GOT3 (cell line): ENCODE results near the gene STMN1.

Source experiments
- DNase-seq: peaks from one replicate; lab custom pipeline; 2025; ENCODE audit warnings: mixed read lengths; lab: John Stamatoyannopoulos, UW

The STMN1 gene

DNA sequence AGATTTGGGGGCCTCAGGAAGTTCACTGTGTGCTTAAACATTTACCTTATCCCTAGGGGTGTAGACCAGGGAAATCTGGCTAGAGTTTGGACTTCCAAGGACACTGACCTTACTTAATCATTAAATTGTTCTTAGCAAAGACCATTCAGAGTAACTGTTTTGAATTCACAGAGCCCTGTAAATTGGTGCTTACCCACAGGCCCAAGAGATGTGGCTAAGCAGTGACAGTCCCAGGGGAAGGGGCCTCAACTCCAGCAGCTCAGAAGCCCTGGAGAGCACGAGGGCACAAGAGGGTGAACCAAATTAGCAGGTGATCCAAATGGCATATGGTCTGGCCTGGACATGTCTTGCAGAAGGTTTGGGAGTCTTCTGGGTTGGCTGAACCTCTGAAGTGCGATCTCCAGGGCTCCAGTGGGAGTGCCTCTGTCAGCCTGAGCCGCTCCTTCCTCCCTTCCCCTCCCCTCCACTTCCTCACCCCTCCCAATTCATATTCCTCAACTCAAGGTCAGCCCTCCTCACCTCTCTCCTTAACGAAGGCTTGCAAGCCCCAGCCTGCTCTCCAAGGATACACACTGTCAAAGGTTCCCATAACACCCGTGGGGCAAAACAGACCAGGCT, 35.0 kb downstream of the STMN1 start:
- no peak for DNase-seq

DNA sequence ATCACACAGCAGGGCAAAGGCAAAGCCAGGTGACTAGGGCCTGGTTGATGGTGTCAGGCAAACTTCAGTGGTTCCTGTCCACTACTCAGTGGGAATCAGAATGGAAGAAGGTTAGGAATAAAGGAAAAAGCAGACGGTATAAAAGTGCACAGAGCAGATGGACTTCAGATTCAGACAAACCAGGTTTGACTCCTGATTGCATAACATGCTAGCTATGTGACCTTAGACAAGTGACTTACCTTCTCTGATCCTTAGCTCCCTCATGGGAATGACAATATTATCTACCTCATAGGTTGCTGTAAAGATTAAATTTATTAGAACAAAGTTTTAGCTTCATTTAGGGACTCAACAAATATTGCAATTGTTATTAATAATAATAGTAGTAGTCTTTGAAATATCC, 35.6 kb downstream of the STMN1 start:
- DNase-seq = no peak

DNA sequence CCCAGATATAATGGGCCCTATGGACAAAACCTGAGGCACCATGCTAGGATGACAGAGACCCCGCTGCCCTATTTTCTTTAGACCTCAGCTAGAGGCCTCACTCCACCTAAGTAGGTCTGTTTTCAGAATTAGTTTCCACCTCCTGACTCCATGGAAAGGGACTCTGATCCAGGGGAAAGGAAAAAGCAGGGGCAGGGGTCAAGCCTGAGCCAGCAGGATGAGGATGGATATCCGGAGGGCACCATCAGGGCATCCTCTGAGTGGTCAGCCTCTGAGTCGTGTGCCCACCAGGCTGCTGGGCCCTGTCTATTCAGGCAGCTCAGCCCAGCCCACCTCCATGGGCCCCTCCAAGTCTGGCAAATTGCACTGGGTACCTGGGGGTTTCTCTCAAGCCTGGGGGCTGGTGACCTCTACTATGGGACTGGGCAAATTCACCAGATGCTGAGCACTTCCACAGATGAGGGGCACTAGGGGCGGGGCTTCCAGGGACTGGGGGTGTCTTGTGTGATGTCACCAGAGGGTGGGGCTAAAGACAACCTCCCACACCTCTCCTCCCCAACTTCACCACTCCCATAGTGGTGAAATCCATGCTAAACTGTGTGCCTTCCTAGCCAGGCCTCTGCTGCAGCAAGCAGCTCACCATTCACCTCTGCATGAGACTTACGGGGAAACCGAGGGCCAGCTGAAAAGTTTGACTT, 36.2 kb downstream of the STMN1 start:
- DNase-seq = no peak

DNA sequence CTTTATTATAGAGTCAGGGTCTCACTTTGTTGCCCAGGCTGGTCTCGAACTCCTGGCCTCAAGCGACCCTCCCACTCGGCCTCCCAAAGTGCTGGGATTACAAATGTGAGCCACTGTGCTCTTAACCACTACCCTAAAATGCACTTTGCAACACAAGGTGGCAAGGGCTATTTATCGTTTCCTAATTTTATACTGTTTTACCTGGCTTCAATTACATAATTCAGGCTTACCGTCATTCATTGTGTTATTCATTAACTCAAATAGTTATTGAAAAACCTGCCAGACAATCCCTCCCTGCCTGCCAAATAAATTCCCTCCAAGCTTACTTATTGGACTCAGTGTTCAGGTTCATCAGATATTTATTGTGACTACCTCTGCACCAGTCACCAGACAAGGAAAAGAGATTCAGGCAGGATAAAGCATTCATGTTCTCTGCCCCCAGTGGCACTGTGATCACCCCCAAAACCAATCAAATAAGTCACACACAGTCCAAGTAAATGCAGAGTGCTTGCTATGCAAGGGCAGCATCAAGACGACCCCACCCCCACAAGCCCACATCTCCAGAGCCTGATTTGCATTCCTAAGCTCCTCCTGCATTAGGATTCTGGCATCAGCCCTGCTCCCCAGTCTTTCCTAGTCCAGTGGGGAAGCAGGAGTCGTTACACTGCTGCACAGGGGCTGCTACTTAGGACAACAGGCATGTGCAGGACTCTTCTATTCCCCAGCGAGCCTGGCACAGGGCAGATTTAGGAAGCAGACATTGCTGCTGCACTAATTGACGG, 38.8 kb downstream of the STMN1 start:
- no peak for DNase-seq

DNA sequence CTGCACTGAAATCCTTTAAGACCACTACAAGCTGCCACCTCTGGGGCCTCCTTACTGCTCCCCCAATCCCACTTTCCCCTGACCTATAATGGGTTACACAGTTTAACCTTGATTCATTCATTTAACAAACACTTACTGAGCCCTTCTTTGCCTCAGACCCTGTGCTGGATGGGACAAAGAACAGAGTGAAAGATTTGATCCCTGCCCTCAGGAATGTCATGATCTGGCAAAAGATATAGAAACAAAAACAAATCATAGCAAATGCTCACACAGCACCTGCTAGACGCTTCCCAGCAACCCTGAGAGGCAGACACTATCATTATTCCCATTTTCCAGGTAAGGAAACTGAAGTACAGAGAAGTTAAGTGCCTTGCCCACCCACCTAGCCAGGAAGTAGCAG, 39.9 kb downstream of the STMN1 start:
- no peak for DNase-seq

DNA sequence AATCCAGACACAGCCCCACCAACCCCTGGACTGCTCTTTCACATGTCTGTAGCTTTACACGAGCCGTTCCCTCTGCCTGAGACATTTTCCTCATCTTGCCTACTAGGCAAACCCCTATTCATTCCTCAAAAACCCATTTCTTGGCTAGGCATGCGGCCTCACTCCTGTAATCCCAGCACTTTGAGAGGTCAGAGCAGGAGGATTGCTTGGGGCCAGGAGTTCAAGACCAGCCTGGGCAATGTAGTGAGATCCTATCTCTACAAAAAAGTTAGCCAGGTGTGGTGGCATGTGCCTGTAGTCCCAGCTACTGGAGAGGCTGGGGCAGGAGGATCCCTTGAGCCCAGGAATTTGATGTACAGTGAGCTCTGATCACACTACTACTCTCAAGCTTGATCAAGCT, 41.8 kb downstream of the STMN1 start:
- no peak for DNase-seq

DNA sequence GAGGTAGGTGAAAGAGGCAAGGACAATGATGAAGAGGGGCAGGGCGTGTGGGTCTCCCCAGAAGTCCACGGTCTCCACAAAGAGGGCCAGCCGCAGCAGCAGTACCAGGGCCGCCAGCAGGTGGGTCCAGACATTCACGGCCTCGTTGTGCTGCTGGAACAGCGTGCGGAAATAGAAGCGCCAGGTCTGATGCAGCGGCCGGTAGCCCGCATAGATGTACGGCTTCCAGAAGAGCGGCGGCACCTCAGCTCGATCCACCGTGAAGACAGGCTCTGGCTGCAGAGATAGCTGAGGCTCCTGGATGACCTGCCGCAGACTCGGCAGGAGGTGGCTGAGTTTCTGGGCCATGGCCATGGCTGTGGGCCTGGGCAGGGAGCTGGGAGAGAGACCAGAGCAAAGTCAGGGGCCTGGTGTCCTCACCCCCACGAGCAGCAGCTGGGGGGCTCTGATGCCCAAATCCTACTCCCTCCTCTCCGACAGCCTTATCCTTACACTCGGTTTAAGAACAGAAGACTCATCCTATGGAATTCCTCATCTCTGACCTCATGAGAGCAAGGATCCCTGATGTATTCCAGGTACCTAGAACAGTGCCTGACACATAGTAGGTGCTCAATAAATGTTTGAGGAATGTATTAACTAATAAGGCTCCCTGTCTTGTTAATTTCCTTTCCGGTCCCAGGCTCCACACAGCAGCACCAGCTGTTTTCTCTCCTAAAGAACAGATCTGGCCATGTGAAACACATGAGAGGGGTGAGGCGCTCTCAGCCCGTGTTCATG, 42.5 kb downstream of the STMN1 start:
- no peak for DNase-seq

DNA sequence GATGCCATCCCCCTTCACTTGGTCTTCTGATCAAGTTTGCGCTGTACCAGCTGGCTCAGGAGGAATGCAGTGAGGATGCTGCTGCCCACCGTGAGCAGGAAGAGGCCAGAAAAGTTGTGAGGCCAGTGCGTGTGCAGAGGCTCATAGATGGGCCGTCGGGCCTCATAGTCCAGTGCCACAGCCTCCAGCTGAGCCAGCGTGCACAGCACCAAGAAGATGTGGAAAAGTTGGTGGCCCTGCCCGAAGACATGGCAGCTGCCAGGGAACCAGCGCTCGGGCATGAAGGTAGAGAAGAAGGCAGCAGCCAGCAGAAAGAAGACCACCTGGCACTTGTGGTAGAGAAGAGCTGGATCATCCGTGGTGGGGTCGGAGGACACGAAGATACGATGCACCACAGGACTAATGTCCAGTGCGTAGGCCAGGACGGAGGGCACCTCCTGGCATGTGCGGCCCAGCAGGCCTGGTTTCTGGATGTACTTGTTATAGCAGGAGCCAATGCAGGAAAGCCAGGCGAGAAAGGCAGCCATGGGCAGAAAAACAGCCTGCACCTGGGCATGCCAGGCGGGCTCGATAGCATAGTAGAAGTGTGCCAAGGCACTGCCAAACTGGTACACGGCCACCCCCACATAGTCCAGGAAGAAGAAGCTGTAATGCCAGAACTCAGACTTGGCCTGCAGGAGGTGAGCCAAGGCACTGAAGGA, 43.3 kb downstream of the STMN1 start:
- no peak for DNase-seq

DNA sequence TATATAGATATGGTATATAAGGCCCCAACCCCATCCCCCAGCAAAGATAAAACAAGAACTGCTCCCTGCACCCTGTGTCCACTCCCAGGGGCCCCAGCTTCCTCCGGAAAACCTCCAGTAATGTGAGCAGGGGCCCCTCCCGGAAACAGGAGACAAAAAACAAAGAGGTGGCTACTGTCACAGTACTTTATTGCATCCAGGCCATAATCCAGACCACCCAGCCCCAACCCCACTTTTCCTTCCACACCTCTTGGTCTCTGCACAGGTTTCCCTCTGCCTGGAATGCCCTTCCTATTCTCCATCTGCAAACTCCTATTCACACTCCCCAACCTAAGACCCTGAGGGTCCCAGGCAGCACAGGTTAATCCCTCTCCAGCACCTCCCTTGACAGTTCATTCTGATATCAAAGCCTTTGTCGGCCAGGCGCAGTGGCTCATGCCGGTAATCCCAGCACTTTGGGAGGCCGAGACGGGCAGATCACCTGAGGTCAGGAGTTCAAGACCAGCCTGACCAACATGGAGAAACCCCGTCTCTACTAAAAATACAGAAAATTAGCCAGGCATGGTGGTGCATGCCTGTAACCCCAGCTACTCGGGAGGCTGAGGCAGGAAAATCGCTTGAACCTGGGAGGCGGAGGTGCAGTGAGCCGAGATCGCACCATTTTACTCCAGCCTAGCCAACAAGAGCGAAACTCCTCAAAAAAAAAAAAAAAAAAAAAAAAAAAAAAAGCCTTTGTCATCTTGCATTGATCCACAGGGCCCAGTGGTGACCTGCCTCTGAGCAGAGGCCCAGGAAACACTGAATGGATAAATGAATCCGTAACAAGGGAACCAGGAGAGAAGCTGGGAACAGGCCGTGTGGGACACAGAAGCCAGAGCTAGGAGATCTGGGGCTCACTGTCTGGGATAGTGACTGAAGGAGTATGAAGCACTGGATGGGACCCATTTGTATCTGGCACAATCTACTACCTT, 44.6 kb downstream of the STMN1 start:
- DNase-seq = no peak

DNA sequence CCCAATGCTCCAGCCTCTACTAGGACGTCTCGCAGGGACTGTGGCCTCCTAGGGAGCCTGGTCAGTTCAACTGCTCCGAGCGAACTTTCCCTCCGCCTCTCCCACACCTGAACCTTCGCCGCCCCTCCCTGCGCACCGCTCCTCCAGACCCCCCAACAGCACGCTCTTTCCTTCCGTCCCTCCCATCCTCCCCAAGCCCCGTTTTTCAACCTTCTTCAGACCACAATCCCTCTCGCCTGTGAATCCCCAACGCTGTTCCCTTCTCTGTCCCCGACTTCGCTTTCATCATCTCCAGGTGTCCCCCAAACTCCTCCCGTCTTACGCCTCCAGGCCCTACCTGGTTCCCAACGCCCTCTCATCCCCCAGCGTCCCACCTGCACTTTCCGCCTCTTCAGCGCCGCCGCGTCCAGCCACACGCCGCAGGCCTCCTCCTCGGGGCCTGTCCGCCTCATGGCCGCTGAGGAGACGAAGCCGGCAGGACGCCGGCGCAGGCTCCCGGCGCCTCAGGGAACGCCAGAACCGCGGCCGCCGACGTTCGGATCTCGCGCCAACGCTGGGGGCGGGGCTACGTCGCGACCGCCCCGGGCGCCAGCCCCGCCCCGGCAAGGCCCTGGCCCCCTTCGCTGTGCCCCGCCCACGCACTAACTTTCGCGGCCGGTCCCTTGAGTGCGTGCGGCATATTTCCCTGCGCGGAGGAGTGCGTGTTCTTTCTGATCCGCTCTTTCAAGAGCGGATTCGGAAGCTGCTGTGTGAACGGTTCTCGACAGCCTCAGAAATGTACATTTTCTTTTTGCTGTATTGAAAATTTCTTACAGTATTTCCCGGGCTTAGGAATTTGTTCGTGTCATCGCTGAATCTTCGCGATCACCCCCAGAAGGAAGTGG, 47.1 kb downstream of the STMN1 start, which contains the start of gene AUNIP:
AUNIP (minus strand) TSS at position 552 of the 884 bp plus-strand sequence; CDS start at position 452, 100 bp downstream.
- DNase-seq = peak; percentile 69

DNA sequence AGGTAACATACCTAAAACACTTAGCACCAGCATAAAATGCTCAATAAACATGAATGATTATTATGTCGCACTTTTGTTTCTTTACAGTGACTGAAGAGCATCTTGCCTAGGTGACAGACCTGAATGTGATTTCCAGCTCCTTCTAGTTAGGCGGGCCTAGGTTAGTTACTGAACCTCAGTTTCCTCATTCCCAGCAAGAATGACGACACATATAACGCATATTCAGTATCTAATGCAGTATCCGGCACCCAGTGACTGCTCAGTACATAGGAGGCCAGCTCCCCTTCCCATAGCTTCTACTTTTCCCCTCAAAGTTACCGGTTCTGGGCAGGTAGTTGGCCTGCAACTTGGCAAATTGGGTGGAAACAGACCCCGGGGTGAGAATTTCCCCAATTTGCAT, 47.7 kb downstream of the STMN1 start:
- DNase-seq = no peak

DNA sequence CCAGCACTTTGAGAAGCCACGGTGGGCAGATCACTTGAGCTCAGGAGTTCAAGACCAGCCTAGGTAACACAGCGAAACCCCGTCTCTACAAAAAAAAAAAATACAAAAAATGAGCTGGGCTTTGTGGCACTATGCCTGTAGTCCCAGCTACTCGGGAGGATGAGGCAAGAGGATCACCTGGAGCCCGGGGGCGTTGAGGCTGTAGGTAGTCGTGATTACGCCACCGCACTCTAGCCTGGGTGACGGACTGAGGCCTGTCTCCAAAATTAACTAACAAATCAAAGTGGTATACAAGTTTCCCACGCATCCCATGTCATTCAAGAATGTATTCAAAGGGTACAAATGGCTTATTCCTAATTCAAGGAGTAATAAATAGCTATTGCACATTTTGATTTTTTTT, 49.4 kb downstream of the STMN1 start:
- no peak for DNase-seq

DNA sequence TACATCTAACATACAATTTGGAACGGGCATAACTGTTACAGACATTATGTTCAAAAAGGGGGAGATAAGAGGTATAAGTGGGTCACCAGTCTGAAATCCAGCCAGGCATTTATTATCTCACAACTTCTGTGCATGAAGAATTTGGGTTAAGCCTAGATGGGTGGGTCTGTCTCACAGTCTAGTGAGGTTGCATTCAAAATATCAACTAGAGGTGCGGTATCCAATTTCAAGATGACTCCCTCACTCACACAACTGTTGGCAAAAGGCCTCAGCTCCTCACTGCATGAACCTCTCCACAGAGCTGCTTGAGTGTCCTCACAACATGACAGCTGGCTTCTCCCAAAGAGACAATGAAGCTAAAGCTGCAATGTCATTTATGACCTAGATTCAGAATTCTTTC, 51.7 kb downstream of the STMN1 start:
- DNase-seq = no peak
